Activated CD4-positive, alpha-beta T cell treated with anti-CD3 and anti-CD28 coated beads, Interleukin-2, amount 50 U/mL, for 24 hours (primary cell): ENCODE results near the gene TNS2.
A peak's percentile ranks its signal among the peaks of the same experiment; 100 is the strongest.

ENCODE experiments used
- DNase-seq, 2 donors: peaks; one replicate each; pipeline ENCODE4 v3.0.0-alpha.2; 2020; ENCODE audit warnings: low read depth in 1 of 2, low spot score in 1 of 2

Gene TNS2

DNA sequence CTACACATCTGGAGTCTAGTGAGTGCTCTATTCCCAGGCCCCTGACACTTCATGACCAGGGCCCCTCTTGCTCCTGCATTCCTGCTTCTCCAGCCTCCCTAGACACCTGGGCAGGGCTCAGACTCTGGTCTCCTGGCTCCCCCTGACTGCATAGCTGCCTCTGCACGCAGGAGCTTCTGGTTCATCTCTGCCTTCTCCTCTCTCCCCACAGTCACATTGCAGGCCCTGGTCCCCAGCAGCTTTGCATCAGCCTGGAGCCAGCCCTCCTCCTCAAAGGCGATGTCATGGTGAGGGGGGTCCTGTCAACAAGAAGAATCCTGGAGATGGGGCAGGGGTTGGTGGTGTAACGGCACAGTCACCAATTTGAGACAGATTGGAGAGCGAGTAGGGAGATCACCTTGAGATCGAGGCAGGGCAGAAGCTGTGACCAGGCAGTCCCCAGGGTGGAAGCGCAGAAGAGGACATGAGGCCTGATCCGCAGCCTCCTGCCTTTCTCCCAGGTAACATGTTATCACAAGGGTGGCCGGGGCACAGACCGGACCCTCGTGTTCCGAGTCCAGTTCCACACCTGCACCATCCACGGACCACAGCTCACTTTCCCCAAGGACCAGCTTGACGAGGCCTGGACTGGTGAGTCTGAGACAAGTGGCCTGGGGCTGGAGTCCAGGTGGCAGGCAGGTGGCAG is 8.1 kb downstream of the TNS2 start:
- no peak for DNase-seq

DNA sequence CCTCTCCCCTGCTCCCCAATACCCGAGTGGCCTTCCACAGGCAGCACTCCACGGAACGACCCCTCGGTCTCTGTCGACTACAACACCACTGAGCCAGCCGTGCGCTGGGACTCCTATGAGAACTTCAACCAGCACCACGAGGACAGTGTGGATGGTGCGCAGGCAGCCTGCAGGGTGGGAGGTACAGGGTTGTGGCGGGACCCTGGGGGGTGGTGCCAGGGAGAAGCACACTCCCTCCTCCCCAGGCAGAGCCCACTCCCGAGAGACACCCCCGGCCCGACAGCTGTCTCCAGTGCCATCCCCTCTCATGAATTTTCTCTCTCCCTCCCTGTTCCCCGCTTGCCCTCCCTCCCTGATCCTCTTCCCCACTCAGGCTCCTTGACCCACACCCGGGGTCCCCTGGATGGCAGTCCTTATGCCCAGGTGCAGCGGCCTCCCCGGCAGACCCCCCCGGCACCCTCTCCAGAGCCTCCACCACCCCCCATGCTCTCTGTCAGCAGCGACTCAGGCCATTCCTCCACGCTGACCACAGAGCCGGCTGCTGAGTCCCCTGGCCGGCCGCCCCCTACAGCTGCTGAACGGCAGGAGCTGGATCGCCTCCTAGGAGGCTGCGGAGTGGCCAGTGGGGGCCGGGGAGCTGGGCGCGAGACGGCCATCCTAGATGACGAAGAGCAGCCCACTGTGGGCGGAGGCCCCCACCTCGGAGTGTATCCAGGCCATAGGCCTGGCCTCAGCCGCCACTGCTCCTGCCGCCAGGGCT is 9.0 kb downstream of the TNS2 start:
- no peak for DNase-seq

DNA sequence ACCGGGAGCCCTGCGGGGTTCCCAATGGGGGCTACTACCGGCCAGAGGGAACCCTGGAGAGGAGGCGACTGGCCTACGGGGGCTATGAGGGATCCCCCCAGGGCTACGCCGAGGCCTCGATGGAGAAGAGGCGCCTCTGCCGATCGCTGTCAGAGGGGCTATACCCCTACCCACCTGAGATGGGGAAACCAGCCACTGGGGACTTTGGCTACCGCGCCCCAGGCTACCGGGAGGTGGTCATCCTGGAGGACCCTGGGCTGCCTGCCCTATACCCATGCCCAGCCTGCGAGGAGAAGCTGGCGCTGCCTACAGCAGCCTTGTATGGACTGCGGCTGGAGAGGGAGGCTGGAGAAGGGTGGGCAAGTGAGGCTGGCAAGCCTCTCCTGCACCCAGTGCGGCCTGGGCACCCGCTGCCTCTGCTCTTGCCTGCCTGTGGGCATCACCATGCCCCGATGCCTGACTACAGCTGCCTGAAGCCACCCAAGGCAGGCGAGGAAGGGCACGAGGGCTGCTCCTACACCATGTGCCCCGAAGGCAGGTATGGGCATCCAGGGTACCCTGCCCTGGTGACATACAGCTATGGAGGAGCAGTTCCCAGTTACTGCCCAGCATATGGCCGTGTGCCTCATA is 9.7 kb downstream of the TNS2 start:
- no peak for DNase-seq

DNA sequence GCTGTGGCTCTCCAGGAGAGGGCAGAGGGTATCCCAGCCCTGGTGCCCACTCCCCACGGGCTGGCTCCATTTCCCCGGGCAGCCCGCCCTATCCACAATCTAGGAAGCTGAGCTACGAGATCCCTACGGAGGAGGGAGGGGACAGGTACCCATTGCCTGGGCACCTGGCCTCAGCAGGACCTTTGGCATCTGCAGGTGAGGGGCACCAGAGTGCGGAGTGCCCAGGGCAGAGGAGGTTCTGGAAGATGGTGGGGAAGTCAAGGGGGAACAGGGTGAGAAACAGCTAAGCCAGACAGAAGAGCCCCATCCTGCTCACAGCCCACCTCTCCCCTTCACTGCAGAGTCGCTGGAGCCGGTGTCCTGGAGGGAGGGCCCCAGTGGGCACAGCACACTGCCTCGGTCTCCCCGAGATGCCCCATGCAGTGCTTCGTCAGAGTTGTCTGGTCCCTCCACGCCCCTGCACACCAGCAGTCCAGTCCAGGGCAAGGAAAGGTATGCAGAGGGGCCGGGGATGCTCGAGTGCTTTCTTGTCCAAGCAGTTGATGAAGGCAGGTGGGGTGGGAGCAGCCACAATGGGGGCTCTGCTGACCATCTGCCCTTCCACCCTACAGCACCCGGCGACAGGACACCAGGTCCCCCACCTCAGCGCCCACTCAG is 10.3 kb downstream of the TNS2 start:
- no peak for DNase-seq

DNA sequence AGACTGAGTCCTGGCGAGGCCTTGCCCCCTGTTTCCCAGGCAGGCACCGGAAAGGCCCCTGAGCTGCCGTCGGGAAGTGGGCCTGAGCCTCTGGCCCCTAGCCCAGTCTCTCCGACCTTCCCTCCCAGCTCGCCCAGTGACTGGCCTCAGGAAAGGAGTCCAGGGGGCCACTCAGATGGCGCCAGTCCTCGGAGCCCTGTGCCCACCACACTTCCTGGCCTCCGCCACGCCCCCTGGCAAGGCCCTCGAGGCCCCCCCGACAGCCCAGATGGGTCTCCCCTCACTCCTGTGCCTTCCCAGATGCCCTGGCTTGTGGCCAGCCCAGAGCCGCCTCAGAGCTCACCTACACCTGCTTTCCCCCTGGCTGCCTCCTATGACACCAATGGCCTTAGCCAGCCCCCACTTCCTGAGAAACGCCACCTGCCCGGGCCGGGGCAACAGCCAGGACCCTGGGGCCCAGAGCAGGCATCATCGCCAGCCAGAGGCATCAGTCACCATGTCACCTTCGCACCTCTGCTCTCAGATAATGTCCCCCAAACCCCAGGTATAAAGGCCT is 10.9 kb downstream of the TNS2 start:
- DNase-seq = no peak

DNA sequence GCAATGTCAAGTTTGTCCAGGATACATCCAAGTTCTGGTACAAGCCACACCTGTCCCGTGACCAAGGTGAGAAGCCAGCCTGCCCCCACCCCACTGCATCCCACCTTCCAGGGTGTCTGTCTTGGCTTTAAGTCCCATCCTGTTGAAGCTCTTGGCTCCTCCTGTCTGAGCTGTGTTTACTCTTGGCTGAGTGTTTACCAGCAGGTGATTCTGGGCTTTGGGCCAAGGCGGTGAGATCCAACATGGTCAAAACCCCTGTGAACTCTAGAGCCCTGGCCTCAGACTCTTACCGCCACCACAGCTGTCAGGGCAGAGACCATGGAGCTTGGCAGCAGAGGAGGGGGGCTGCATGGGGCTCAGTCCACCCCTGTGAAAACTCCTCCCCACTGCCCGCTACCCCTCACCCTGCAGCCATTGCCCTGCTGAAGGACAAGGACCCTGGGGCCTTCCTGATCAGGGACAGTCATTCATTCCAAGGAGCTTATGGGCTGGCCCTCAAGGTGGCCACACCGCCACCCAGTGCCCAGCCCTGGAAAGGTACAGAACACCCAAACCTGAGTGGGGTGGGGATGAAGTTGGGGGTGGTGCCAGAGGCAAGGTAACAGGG is 11.6 kb downstream of the TNS2 start:
- DNase-seq = no peak

DNA sequence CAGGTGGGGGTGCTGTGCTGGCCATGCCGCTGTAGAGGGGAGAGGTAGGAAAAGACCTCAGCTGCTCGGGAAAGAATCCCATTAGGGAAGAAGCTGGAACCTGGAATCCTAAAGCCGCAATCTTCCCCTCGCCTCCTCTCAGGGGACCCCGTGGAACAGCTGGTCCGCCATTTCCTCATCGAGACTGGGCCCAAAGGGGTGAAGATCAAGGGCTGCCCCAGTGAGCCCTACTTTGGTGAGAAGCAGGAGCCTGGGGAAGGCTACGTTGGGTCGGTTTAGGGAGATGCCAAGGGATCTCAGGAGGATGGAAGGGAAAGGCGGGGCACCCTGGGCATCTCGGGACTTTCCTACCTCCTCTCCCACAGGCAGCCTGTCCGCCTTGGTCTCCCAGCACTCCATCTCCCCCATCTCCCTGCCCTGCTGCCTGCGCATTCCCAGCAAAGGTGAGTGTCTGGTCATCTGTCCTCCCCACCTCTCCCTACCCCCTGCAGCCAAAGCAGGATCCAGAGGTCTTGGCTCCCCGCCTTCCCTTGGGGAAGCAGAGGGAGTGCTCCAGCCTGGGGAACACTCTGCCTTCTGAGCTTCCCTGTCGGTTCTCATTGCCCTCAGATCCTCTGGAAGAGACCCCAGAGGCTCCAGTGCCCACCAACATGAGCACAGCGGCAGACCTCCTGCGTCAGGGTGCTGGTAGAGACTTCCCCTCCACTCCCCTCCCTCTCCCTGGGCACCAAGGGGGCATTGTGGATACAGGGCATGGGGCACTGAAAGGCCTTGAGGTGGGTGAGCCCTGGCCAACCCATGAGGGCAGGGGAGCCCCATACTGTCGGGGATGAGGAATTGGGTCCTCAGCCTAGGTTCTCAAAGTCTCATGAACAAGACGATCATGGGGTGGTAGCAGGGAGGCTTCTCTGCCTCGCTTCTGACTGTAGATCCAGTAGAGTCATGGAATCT is 12.4 kb downstream of the TNS2 start:
- DNase-seq = no peak

DNA sequence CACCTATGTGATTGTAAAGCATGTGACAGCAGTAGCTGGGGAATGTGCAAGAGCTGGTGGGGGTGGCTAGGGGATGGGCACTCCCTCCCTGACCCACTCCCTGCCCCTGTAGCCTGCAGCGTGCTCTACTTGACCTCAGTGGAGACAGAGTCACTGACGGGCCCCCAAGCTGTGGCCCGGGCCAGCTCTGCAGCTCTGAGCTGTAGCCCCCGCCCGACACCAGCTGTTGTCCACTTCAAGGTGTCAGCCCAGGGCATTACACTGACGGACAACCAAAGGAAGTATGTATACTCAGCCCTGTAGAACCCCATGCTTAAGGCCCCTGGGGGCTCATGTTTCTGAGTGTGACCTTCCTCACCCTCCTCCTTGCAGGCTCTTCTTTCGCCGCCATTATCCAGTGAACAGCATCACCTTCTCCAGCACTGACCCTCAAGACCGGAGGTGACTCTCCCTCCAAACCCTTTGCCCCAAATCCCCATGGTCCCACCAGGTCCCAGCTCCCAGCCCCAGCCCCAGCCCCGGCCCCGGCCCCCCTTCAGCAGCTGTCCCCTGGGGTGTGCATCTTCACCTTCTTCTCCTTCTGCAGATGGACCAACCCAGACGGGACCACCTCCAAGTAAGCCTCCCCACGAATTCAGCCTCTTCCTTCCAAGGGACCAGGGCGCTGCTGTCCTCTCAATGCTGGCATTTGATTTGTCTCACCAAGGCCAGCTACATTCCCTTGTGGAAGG is 13.3 kb downstream of the TNS2 start:
- no peak for DNase-seq

DNA sequence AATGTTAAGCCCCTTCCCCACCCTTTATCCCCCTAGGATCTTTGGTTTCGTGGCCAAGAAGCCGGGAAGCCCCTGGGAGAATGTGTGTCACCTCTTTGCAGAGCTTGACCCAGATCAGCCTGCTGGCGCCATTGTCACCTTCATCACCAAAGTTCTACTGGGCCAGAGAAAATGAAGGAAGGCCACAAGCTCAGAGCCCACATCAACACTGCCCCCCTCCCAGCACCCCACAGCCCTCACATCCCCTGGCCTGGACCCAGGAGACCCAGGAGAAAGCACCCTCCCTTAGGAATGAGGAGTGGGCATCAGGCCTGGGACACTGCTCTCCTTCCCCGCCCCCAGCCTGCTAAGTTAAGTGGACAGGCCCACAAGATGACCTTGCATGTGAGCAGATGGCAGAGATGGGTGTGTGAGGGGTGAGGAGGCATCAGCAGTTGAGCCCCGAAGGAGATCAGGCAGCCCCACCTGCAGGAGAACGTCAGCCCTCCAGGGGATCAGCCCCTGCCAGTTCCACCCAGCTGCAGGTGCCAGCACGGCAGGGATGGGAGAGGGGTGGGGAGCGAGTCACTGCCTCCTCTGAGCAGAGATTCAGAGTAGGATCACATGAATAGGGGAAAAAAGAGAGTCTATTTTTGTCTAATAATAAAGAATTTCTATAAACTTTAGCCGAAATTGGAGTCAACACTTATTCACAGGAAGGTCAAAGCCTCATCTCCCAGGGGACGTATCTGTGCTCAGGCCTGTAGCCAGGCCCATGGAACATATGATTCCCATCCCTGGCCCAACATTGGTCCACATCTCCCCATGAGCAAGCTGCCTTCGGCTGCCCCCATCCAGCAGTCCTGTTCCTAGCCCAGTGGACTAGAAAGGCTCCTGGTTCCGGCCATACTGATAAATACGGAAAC is 14.1 kb downstream of the TNS2 start:
- no peak for DNase-seq

DNA sequence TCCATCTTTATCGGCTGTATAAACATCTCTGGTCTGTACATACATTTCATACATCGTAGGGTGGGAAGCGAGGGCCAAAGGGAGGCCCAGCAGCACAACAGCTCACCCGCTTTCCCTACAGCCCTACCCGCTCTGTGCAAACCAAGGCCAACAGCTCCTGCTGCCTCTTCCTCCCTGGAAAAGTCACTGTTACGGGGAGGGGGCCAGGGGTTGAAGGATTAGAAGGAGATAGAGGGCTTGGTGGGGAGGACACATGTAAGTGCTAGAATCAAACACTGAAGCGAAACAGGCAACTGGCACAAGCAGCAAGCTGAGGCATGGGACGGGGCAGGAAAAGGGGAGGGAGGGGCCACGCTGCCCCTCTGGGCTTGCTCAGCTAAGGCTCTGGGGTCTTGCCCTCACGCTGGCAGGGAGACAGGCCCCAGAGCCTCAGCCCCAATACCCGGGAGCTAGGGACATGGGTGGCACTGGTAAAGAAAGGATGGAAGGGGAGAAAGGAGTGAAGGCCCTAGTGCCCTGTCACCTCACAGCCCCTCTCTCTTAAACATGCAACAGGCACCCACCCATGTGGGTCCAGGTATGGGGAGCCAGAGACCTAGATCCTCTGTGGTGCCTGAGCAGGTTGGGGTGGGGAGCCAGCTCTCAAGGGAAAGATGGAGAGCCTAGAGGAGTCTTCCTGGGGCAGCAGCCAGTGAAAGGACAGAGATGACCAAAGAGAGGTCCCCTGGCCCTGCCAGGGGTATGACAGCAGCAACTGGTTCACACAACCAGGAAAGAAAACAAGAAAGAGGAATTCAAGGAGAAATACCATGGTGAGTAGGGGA is 15.0 kb downstream of the TNS2 start:
- no peak for DNase-seq

DNA sequence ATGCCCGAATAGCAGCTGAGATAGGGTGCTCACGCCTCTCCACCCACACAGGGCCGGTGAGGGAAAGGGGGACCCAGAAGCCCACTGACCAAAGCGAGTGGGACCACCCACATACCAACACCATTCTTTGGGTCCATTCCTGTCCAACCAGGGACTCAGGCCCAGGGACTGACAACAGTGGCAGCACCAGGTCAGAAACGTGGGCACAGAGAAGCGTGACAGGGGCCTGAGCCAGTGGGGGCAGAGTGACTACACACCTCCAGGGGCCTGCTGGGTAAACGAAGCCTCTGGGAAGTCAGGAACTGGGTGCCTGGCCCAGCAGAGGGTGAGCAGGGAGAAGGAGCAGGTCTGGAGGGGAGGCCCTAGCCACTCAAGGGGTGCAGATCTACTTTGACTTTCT is 15.6 kb downstream of the TNS2 start:
- no peak for DNase-seq

DNA sequence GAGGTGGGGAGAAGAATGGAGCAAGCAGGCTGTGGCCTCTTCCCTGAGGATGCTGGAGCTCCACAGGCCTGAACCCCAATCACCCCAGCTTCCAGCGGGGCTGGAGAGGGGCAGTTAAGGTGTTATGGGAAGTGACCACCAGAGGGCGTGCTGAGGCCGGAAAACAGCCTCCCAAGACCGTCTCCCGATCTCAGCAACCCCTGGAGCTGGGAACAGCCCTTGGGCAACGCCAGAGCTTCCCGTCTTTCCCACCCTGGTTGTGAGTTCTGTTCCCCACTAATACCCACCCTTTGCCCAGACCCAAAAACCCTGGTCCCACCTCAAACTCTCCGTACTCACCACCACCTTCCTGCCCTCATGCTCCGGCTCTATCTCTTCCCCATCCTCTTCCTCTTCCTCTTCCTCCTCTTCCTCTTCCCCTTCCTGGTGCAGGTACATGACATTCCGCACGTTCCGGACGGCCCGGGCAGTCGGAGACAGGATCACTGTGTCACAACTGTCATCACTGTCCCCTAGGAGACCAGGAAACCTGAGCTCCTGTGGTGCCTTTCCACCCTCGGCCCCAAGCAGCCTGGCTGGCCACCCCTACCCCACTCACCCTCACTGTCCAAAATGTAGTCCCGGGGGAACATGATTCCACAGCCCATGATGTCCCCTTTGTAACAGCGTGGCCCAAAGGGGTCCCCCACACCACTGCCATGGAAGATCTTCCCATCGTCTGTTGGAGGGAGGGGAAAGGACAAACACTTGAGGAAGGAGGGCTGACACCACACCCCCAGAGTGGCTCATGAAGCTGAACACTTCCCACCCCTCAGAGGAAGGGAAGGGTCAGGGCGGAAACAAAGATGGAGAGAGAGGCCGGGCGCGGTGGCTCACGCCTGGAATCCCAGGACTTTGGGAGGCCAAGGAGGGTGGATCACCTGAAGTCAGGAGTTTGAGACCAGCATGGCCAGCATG is 16.4 kb downstream of the TNS2 start:
- DNase-seq = peak; percentile 46 to 50

DNA sequence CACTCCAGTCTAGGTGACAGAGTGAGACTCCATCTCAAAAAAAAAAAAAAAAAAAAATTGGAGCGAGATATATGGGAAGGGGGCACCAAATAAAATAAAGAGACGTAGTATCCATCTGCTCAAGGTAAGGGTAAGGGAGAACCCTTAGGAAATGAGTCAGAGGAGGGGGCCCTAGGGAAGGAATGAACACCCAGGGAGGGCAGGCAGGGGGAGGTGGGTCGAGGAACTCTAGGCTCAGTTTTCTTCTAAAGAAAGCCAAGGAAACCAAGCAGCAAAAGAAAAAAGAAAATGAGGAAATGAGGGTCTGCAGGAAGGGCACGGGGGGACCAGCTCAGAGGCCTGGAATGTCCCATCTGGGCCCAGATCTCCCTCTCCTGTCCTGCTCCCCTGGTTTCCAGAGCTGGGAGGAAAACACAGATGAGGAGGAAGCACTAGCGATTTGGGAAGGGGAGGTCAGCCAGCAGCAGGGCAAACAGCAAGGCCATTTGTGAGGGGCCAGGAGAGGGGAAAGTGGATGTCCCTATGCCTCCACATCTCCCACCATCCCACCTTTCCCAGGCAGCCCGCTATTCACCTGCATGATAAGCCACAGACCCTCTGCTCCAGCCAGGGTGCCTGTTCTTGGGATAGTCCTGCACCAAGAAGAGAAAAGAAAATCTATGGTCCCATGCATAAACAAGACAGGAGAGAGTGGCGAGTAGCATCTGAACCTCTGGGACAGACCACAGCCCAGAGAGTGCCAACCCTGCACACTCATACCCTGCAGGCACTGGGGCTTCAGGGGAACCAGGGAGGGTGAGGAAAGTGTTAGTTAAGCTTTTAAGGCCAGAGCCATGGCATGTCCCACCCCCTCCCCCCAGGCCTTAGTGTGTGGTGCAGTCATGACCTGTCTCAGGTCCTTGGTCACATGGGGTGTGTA is 17.5 kb downstream of the TNS2 start:
- no peak for DNase-seq

DNA sequence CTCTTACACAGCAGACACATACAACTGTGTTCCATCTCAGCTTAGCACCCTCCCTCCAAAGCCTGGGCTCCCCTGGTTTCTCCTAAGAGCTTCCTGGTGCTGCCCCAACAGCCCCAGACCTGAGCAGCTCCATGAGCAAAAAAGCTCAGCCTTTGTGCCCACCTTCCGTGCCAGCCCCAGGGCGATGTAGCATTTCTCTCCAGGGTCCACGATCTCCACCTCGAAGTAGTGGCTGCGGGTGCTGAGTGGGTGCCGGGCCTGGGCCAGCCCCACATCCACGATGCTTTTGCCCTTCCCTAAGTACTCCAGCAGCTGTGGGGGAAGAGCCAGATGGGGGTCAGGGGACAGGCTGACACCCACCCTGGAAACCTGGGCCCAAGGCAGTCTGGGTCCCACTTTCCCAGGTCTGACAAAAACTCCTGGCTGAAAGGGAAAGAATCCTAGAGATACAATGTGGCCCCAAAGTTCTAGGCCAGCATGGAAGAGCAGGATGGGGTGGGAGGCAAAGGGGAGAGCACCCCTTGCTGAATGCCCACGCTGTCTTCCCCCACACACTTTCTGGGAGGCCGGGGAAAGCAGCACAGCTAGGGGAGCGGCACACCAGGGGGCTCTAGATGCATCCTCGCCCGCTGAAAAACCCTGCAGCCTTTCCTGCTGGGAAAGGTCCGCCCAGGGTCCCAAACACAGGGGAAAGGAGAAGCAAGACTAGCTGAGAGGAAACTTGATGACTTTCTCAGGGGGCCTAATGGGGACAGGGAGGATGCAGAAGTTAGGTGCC is 18.3 kb downstream of the TNS2 start:
- DNase-seq = no peak
